GM12878 (cell line): ENCODE data around the gene KIRREL3. TPM values are rescaled to one million over a fixed set of nuclear protein-coding genes. Genes with fewer than 3 reads are reported as not detected.

Experiments
- ATAC-seq: fragments of 200-7000 bp; cut with Tn5 transposase; 3 replicates; pipeline ENCODE4 v1.9.1; 2020; ENCODE audit warnings: mild to moderate bottlenecking, moderate library complexity
- BruUV-seq: library from RNA; stranded (reverse); fragments of 400-500 nt; replicated peaks from 2 replicates; lab custom pipeline; 2021; lab: Mats Ljungman, UMichigan
- CTCF ChIA-PET: fragments of 300-600 bp; sonication (Branson Sonifier 250); formaldehyde crosslinking; extraction: SDS; loops from one replicate; lab custom pipeline; 2021; ENCODE audit warnings: inconsistent platforms; lab: Yijun Ruan, JAX
- POLR2A ChIA-PET: fragments of 350-600 bp; formaldehyde crosslinking; extraction: SDS; loops from one replicate; lab custom pipeline; 2021; ENCODE audit warnings: inconsistent platforms; lab: Charles Lee
- RAD21 ChIA-PET: fragments of 300-600 bp; sonication (Branson Sonifier 250); formaldehyde crosslinking; loops from one replicate; lab custom pipeline; 2023; ENCODE audit warnings: antibody characterized with exemption; ENCODE audit not compliant: unreplicated experiment; lab: Charles Lee
- SMC1A ChIA-PET: fragments of 300-600 bp; sonication (Branson Sonifier 250); formaldehyde crosslinking; loops from one replicate; lab custom pipeline; 2023; ENCODE audit not compliant: unreplicated experiment, uncharacterized antibody; lab: Charles Lee
- DNase-seq: peaks from one replicate; pipeline ENCODE4 v3.0.0-alpha.2; 2011; ENCODE audit warnings: low read depth, low spot score
- FAIRE-seq: peaks from 3 replicates; lab custom pipeline; 2011; peaks lifted over from hg19 to GRCh38; lab: Jason Lieb, UNC
- H2AFZ ChIP-seq: 2 replicates; pipeline ENCODE4 v1.6.0; 2011; ENCODE audit warnings: low read depth, low read length, control low read depth; ENCODE audit not compliant: control insufficient read depth
- H3K27ac ChIP-seq: 2 replicates; pipeline ENCODE4 v1.5.1; 2011; ENCODE audit warnings: control low read depth; ENCODE audit not compliant: control insufficient read depth, insufficient read depth
- H3K27me3 ChIP-seq, 2 experiments: replicated peaks in 1 of 2; 2 replicates each; pipeline versions ENCODE4 v1.6.0 to v1.6.1; 2011; ENCODE audit warnings: low read length in 1 of 2; ENCODE audit not compliant: control insufficient read depth in 2 of 2, insufficient read depth in 2 of 2
- H3K36me3 ChIP-seq, 2 experiments: 2 replicates each; pipeline ENCODE4 v1.5.1; 2011; ENCODE audit warnings: low read length in 1 of 2; ENCODE audit not compliant: control insufficient read depth in 2 of 2, insufficient read depth in 2 of 2
- H3K4me1 ChIP-seq: 2 replicates; pipeline ENCODE4 v1.6.1; 2011; ENCODE audit warnings: mild to moderate bottlenecking, low read length, moderate library complexity, mixed read lengths; ENCODE audit not compliant: control insufficient read depth, insufficient read depth
- H3K4me2 ChIP-seq: 2 replicates; pipeline ENCODE4 v1.6.0; 2011; ENCODE audit warnings: control low read depth; ENCODE audit not compliant: control insufficient read depth, insufficient read depth
- H3K4me3 ChIP-seq: fragments of 200-600 bp; sonication (generic); 2 replicates; pipeline ENCODE4 v1.5.1; 2016
- H3K79me2 ChIP-seq: 2 replicates; pipeline ENCODE4 v1.6.0; 2011; ENCODE audit warnings: low read length; ENCODE audit not compliant: control insufficient read depth, insufficient read depth
- H3K9ac ChIP-seq: 2 replicates; pipeline ENCODE4 v1.8.0; 2011; ENCODE audit warnings: low read length, control low read depth, mixed read lengths; ENCODE audit not compliant: control insufficient read depth, insufficient read depth
- H3K9me3 ChIP-seq: replicated peaks from 3 replicates; pipeline ENCODE4 v1.5.1; 2011; ENCODE audit warnings: mild to moderate bottlenecking, low read length; ENCODE audit not compliant: control insufficient read depth, insufficient read depth
- H4K20me1 ChIP-seq: 2 replicates; pipeline ENCODE4 v1.6.0; 2011; ENCODE audit not compliant: control insufficient read depth, insufficient read depth
- EGR1 ChIP-seq, 2 experiments: IDR thresholded peaks; 1 replicate in 1 of 2; 2 replicates in 1 of 2; pipeline ENCODE4 v1.6.1; 2011 to 2012; ENCODE audit warnings: low read depth in 2 of 2, low read length in 2 of 2, borderline replicate concordance in 1 of 2, mild to moderate bottlenecking in 1 of 2, moderate library complexity in 1 of 2
- NRF1 ChIP-seq: conservative IDR thresholded peaks from 2 replicates; pipeline ENCODE4 v1.6.1; 2011; ENCODE audit warnings: mild to moderate bottlenecking, low read depth, low read length, improper control_type of control experiment
- SMAD5 ChIP-seq: IDR thresholded peaks from 2 replicates; pipeline ENCODE4 v1.6.1; 2016; ENCODE audit warnings: antibody characterized with exemption, low read depth
- SP1 ChIP-seq: IDR thresholded peaks from one replicate; pipeline ENCODE4 v1.6.1; 2011; ENCODE audit warnings: low read depth, low read length
- STAT1 ChIP-seq: fragments of 450-650 bp; conservative IDR thresholded peaks from 2 replicates; pipeline ENCODE4 v1.6.1; 2014; ENCODE audit warnings: antibody characterized with exemption, mild to moderate bottlenecking
- TBL1XR1 ChIP-seq: IDR thresholded peaks from 2 replicates; pipeline ENCODE4 v1.6.1; 2012; ENCODE audit warnings: low read depth, low read length, improper control_type of control experiment
- ZZZ3 ChIP-seq: IDR thresholded peaks from 2 replicates; pipeline ENCODE4 v1.6.1; 2011; ENCODE audit warnings: low read depth; ENCODE audit not compliant: control insufficient read depth, insufficient read length
- WGBS: methylation state at CpG from one replicate; pipeline ENCODE4 v1.1.6; 2016; ENCODE audit warnings: low lambda C conversion rate; ENCODE audit not compliant: insufficient replicate concordance, insufficient coverage; ENCODE audit errors: missing lambda C conversion rate; 5-methylcytosine and 5-hydroxymethylcytosine counted together
- in situ Hi-C: fragments of 300-500 bp; cut with MboI; formaldehyde crosslinking; loops from 9 replicates; pipeline ENCODE4 v1.14.3; 2018; ENCODE audit warnings: mixed read lengths
- intact Hi-C: fragments of 100-400 bp; cut with micrococcal nuclease; formaldehyde crosslinking; loops from one replicate; pipeline ENCODE4 v1.14.2; 2022; ENCODE audit not compliant: unreplicated experiment
- polyA plus RNA-seq, 11 experiments: library from polyadenylated mRNA; depleted of rRNA in 4 of 11; unstranded in 6 of 11; stranded (reverse) in 5 of 11; fragments of >200 nt; fragmentation: Nextera tagmentation in 4 of 11; fragmentation: Illumina TruSeq in 1 of 11; extraction: Ambion mirVana in 4 of 11; extraction: Trizol in 1 of 11; gene quantifications; 1 replicate in 1 of 11; 2 replicates in 10 of 11; pipeline versions ENCODE4 v1.2.1 to v1.2.3, GENCODE V29; 2011 to 2016; ENCODE audit warnings: inconsistent platforms in 2 of 11, missing spikeins in 2 of 11, low read depth in 1 of 11
- total RNA-seq, 4 experiments: library from RNA; depleted of rRNA in 3 of 4; stranded (reverse); fragments of >200 nt in 3 of 4; fragmentation: Illumina TruSeq in 1 of 4; extraction: Trizol in 1 of 4; gene quantifications; 2 replicates each; pipeline versions ENCODE4 v1.2.1 to v1.2.3, GENCODE V29; 2013 to 2021

The KIRREL3 gene
- total and polyA plus RNA-seq, 10 of the 15 experiments (the other 5 are each of a cell fraction or from before 2014, with no cell fraction given), result under 0.01 TPM; not detected in 9

DNA sequence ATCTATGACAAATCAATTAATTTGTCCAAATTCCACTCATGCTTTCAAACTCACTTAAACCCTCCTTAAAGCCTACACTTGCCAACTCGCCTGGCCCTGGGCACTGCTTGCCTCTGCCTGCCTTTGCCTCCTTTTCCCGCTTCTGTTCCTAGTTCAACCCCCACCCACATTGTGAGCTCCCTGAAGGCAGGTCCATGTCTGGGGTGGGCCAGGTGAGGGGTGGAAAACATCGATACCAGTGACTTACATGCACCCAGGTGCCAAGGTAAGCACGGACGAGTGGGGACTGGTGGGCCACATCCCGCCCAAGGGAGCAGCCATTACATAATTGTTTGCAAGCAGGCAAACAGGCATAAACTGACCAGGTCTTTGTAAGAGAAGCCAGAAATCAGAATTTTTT lies 498.9 kb downstream of the KIRREL3 start:
- POLR2A ChIA-PET, result interaction anchor here (0.6 kb wide), 1 partner anchor 913 kb away, joined by 3 read pairs; no protein-coding TSS in a partner anchor
- DNase-seq, result no peak
- no peaks in the 10 kb centered on the region for H3K36me3 ChIP-seq
- no TSS peak for BruUV-seq
- 28% methylated on average over 6 of the region's 6 CpGs for WGBS
- no peaks in the 10 kb centered on the region for H3K4me1 ChIP-seq
- no peak for TF ChIP-seq NRF1
- TF ChIP-seq ZZZ3, result no peak
- TF ChIP-seq, all 136 proteins: peak for 0
- Histone ChIP-seq H4K20me1 (no peaks in the 10 kb centered on the region), H3K27me3 (peaks cover 9 to 11% of the 10 kb centered on the region in 2 experiments), H3K4me3 (no peak overlapping the region), H3K4me2 (no peak overlapping the region), H2AFZ (no peak overlapping the region), H3K9me3 (no peaks in the 10 kb centered on the region; the same call in 2 of the 3 replicates), H3K9ac (no peak overlapping the region), H3K27ac (no peak overlapping the region), H3K79me2 (no peaks in the 10 kb centered on the region)
- no peak for ATAC-seq
- intact Hi-C loops (no loop called here), in situ Hi-C loops (no loop called here)
- ChIA-PET RAD21 (no interaction called here), CTCF (interaction anchor here (0.7 to 2.0 kb wide), 3 partner anchors 16 to 22 kb away, joined by 3 to 4 read pairs (median 4); no protein-coding TSS in a partner anchor), SMC1A (no interaction called here)
- FAIRE-seq, result no peak

- Histone ChIP-seq H3K9ac (no peak overlapping the region), H3K4me3 (no peak overlapping the region), H3K27ac (no peak overlapping the region), H3K9me3 (no peaks in the 10 kb centered on the region; the same call in 2 of the 3 replicates), H3K4me2 (no peak overlapping the region), H3K36me3 (no peaks in the 10 kb centered on the region), H4K20me1 (no peaks in the 10 kb centered on the region), H2AFZ (no peak overlapping the region), H3K27me3 (peaks cover 9 to 11% of the 10 kb centered on the region in 2 experiments; a peak in 3 of 4 replicates), H3K4me1 (no peaks in the 10 kb centered on the region), H3K79me2 (no peaks in the 10 kb centered on the region)
- ChIA-PET SMC1A (no interaction called here), CTCF (interaction anchor here (0.7 to 2.0 kb wide), 4 partner anchors 17 to 115 kb away, joined by 3 to 4 read pairs (median 4); no protein-coding TSS in a partner anchor), RAD21 (no interaction called here), POLR2A (interaction anchor here (0.6 kb wide), 1 partner anchor 913 kb away, joined by 3 read pairs; no protein-coding TSS in a partner anchor)
- FAIRE-seq (no peak), ATAC-seq (no peak), DNase-seq (no peak)
- intact Hi-C loops, result no loop called here
- no TSS peak for BruUV-seq
- in situ Hi-C loops, result no loop called here
- WGBS, result 33% methylated on average over 10 of the region's 10 CpGs
- TF ChIP-seq SP1 (no peak), TBL1XR1 (no peak), SMAD5 (no peak), STAT1 (no peak), EGR1 (IDR thresholded peaks at IDR 0.05; ENCODE audit: borderline replicate concordance in 1 of 2, low read depth in 2 of 2, low read length in 2 of 2) (no peak)
These were observed 499.6 kb downstream of the KIRREL3 start for GRCh38 chr11:126500981-126501380.
